Brain microvascular endothelial cell (primary cell): ENCODE measurements around the gene FHDC1.

Experiments used
- DNase-seq: peaks from one replicate; pipeline ENCODE4 v3.0.0-alpha.2; 2020
- H3K27ac ChIP-seq: fragments of 250-450 bp; sonication (Bioruptor Pico); 2 replicates; pipeline ENCODE4 v1.5.1; 2020; ENCODE audit warnings: mild to moderate bottlenecking, moderate library complexity
- H3K27me3 ChIP-seq: fragments of 250-450 bp; sonication (Bioruptor Pico); replicated peaks from 2 replicates; pipeline ENCODE4 v1.5.1; 2020; ENCODE audit warnings: mild to moderate bottlenecking
- H3K36me3 ChIP-seq: fragments of 250-450 bp; sonication (Bioruptor Pico); replicated peaks from 2 replicates; pipeline ENCODE4 v1.5.1; 2020; ENCODE audit warnings: mild to moderate bottlenecking
- H3K4me3 ChIP-seq: 2 replicates; pipeline ENCODE4 v1.5.1; 2011; ENCODE audit warnings: low read depth, mild to moderate bottlenecking, control low read depth, low read length, moderate library complexity
- in situ Hi-C: cut with HindIII; loops from 2 replicates; pipeline ENCODE4 v1.10.0; 2017; ENCODE audit warnings: low sequenced_read_pairs, low pct_ligation_motif_present
- TF ChIP-seq, protein P1 (sequence below): IDR thresholded peaks from 2 replicates; pipeline ENCODE4 v1.5.1; 2011; ENCODE audit warnings: low read depth, mild to moderate bottlenecking, moderate library complexity, low read length, control low read depth, inconsistent platforms; ENCODE audit errors: missing control alignments

The FHDC1 gene

DNA sequence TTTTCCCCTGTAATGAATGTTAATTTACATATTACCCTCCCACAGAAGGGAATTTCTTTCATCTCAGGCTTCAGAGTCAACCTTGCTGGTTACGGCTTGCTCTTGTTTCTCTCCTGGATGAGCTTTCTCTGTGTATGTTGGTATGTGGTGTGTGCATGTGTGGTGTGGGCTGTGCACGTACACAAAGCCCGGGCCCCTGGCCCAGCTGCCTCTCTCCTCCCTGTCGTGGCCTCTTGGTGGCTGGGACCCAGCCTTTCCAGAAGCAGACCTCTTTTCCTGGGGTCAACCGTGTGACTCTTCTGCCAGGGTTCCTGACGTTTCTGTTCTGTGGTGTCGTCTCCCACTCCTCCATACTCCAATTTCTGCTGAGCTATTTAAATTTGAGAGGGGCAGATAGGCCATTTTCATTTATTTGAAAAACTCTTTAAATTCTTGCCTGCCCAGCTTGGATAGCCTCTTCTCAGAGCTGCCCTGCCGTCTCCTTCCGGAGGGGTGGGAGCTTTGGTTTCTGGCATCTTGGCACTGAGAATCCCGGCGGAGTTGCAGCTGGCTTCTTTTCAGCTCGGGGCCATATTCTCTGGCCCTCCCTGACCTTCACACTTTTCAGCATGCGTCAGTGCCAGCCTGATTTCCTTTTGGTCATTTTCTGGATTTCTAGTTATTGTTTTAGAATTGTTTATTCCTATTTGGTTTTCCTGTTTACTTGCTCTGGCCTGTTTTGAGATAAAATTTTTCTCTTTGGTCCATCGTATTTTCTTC lies 25.1 kb downstream of the FHDC1 start:
- in situ Hi-C loops: no loop called here
- no peaks in the 10 kb centered on the region for H3K27me3 ChIP-seq
- no peaks in the 10 kb centered on the region for H3K36me3 ChIP-seq
- no peak for DNase-seq
- TF ChIP-seq, protein P1, sequence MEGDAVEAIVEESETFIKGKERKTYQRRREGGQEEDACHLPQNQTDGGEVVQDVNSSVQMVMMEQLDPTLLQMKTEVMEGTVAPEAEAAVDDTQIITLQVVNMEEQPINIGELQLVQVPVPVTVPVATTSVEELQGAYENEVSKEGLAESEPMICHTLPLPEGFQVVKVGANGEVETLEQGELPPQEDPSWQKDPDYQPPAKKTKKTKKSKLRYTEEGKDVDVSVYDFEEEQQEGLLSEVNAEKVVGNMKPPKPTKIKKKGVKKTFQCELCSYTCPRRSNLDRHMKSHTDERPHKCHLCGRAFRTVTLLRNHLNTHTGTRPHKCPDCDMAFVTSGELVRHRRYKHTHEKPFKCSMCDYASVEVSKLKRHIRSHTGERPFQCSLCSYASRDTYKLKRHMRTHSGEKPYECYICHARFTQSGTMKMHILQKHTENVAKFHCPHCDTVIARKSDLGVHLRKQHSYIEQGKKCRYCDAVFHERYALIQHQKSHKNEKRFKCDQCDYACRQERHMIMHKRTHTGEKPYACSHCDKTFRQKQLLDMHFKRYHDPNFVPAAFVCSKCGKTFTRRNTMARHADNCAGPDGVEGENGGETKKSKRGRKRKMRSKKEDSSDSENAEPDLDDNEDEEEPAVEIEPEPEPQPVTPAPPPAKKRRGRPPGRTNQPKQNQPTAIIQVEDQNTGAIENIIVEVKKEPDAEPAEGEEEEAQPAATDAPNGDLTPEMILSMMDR: no peak
- no peak overlapping the region for H3K4me3 ChIP-seq
- no peak overlapping the region for H3K27ac ChIP-seq

- in situ Hi-C loops: no loop called here
- H3K27ac ChIP-seq: no peak overlapping the region
Measured at GRCh38 chr4:152961773-152962115, 25.6 kb downstream of the FHDC1 start.

DNA sequence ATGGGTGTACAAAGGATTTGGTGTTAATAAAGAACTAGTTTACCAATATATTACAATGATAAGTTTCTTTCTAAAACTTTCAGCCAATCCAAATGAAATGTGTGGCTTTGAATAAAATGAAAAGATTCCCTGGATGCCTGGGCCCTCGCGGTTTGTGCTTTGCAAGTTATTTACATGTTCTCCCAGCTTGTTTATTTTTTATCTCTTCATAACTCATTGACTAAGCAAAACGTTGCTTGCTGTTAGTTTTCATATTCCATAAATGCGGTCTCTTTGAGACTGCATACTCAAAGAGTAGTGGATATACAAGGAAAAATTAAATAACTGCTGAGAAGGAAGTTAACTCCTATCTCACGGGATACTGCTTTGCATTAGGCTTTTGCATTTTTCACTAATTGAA lies 26.0 kb downstream of the FHDC1 start:
- H3K27ac ChIP-seq: no peak overlapping the region
- no peak for DNase-seq
- in situ Hi-C loops: no loop called here
- no peak overlapping the region for H3K4me3 ChIP-seq
- no peaks in the 10 kb centered on the region for H3K36me3 ChIP-seq
- TF ChIP-seq, protein P1: no peak
- no peaks in the 10 kb centered on the region for H3K27me3 ChIP-seq

More at GRCh38 chr4:152961773-152962115, 25.6 kb downstream of the FHDC1 start:
- DNase-seq: no peak
- Histone ChIP-seq H3K4me3 (no peak overlapping the region), H3K27me3 (no peaks in the 10 kb centered on the region), H3K36me3 (no peaks in the 10 kb centered on the region)
- TF ChIP-seq, protein P1: no peak

GRCh38 chr4:152964335-152964734 lies 28.2 kb downstream of the FHDC1 start:
- no peak overlapping the region for H3K27ac ChIP-seq
- no peaks in the 10 kb centered on the region for H3K27me3 ChIP-seq
- no peak overlapping the region for H3K4me3 ChIP-seq
- no peak for DNase-seq
- TF ChIP-seq, protein P1: no peak
- no peaks in the 10 kb centered on the region for H3K36me3 ChIP-seq
- in situ Hi-C loops: no loop called here

DNA sequence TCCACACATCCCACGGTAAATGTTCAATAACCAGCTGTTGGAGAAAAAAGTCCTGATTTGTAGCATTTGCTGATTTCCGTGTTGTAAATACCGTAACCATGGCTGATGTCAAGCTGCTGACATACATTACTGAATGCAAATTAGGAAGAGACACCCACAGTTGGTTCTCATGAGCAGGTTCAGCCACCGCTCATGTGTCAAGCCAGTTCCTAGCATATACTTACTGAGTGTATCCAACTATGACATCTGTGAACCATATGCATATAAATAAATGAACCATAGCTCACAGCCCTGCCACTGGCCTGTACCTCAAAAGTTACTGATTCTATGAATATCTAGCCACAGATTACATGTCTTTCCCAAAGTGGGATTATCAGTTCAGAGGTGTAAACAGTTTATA lies 29.5 kb downstream of the FHDC1 start:
- Histone ChIP-seq H3K27me3 (no peaks in the 10 kb centered on the region), H3K27ac (no peak overlapping the region), H3K36me3 (no peaks in the 10 kb centered on the region), H3K4me3 (no peak overlapping the region)
- in situ Hi-C loops: no loop called here
- DNase-seq: no peak
- TF ChIP-seq, protein P1: no peak

DNA sequence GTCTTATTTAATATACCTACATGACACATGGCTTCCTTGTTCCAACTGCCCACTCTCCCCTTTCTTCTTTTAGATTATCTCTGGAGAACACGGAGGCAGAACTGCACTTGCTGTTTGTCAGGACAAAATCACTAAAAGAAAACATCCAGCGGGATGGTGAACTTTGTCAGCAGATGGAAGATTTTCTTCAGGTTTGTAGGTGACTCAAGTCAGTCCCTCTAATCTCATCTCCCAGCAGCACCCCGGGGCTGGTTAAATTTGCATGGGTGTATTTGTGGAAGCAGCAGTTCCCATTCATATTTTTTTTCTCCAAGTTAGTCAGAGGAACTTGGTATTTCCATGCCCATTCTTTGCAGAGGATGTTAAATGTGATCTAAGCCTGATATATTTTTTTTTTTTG lies 31.8 kb downstream of the FHDC1 start:
- Histone ChIP-seq H3K27ac (no peak overlapping the region), H3K36me3 (no peaks in the 10 kb centered on the region), H3K4me3 (no peak overlapping the region), H3K27me3 (no peaks in the 10 kb centered on the region)
- in situ Hi-C loops: no loop called here
- TF ChIP-seq, protein P1: no peak
- DNase-seq: no peak
